ENCODE measurements around the gene JAML. TPM values are rescaled to one million over a fixed set of nuclear protein-coding genes. Genes with fewer than 3 reads are reported as not detected.

The JAML gene
- total RNA-seq, 1 donor from 2014 or later, result 17.2 TPM

DNA sequence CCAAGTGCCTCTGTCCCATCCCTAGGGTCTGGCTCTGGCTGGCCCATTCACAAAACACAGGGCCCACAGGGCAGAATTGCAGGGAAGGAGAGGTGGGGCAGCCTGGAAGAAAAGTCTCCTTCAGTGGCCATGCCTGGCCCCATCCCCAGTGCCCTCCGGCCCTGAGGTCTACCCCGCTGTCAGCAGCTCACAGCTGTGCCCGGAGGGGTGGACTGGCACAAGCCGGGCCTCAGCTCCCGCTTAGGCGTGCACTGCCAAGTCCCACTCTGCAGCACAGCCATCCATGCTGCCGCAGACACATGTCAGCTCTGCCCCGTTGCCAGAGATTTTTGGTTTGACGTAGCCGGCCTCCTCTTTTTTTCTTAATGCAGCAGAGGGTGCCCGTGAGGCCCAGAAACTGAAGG lies 44.5 kb downstream of the JAML start:
- no peaks in the 10 kb centered on the region for H3K36me3 ChIP-seq
- peak overlapping the region in 1 of 2 donors; percentile 6 for H3K4me3 ChIP-seq
- TF ChIP-seq POLR2AphosphoS5 (IDR thresholded peaks at IDR 0.05; ENCODE audit: insufficient read depth in 1 of 2, low read depth in 1 of 2), result no peak
- TF ChIP-seq, protein P1, sequence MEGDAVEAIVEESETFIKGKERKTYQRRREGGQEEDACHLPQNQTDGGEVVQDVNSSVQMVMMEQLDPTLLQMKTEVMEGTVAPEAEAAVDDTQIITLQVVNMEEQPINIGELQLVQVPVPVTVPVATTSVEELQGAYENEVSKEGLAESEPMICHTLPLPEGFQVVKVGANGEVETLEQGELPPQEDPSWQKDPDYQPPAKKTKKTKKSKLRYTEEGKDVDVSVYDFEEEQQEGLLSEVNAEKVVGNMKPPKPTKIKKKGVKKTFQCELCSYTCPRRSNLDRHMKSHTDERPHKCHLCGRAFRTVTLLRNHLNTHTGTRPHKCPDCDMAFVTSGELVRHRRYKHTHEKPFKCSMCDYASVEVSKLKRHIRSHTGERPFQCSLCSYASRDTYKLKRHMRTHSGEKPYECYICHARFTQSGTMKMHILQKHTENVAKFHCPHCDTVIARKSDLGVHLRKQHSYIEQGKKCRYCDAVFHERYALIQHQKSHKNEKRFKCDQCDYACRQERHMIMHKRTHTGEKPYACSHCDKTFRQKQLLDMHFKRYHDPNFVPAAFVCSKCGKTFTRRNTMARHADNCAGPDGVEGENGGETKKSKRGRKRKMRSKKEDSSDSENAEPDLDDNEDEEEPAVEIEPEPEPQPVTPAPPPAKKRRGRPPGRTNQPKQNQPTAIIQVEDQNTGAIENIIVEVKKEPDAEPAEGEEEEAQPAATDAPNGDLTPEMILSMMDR (IDR thresholded peaks at IDR 0.05), result no peak
- H3K9me3 ChIP-seq, result no peaks in the 10 kb centered on the region
- no peak overlapping the region for H3K27ac ChIP-seq
- H3K27me3 ChIP-seq, result no peaks in the 10 kb centered on the region
- peaks cover 23% of the 10 kb centered on the region for H3K4me1 ChIP-seq
- DNase-seq (ENCODE audit: extremely low spot score in 2 of 2), result no peak
- intact Hi-C loops (cut with DNase I), result no loop called here

DNA sequence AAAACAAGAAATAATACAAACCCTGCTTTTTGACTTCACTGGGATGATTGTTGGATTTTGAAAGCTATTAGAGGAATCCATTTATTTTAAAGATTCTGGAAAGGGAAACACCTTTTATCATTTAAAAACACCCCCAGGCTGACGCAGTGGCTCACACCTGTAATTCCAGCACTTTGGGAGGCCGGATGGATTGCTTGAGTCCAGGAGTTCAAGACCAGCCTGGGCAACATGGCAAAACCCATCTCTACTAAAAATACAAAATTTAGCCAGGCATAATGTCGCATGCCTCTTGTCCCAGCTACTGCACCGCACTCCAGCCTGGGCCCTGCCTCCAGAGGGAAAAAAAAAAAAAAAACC lies 48.1 kb downstream of the JAML start:
- H3K4me3 ChIP-seq, result peak overlapping the region in 1 of 2 donors; percentile 33
- TF ChIP-seq, protein P1 (IDR thresholded peaks at IDR 0.05), result no peak
- no peaks in the 10 kb centered on the region for H3K9me3 ChIP-seq
- intact Hi-C loops (cut with DNase I), result no loop called here
- DNase-seq (ENCODE audit: extremely low spot score in 2 of 2), result no peak
- no peaks in the 10 kb centered on the region for H3K27me3 ChIP-seq
- H3K27ac ChIP-seq, result no peak overlapping the region
- H3K4me1 ChIP-seq, result peaks cover 25% of the 10 kb centered on the region
- H3K36me3 ChIP-seq, result no peaks in the 10 kb centered on the region

DNA sequence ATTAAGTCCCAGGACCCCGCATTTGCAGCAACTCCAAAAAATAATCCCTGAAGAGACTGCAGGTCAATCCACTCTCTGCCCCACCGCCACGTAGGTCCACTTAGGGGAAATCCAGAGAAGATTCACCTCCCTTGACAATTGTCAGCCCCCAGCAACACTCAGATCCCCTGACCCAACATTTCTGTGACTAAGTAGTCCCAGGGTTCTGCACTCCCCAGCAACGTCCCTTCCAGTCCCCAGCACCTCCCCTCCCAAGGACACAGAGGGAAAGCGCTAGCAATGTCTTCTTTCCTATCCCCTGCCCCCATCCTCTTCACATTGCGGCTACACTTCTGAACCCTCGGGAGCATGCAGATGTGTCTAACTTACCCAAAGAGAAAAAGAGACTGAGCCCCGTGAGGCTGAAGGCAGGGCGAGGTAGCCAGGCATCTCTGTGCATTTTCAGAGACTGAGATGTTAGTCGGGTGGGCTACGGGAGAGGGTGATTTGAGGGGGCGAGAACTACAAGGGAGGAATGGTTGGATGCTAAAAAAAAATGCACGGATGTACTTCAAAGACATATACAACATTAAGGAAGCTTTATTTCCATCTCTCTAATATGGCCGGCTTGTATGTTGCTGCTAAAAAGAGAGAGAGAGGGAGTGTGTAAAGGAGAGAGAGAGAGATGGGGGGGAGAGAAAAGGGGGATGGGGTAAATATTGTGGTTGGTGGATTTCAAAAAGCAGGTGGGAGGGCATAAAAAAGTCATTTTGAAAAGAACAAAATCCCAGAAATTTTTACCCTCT lies 48.6 kb downstream of the JAML start, which contains the start of gene SCN2B:
Gene SCN2B, minus strand, starts transcription at position 647 of the 785 bp plus-strand sequence. Its CDS starts 208 bp downstream, at position 439.
- intact Hi-C loops (cut with DNase I), result no loop called here
- no peak for DNase-seq (ENCODE audit: extremely low spot score in 2 of 2)
- TF ChIP-seq POLR2AphosphoS5 (IDR thresholded peaks at IDR 0.05; ENCODE audit: insufficient read depth in 1 of 2, low read depth in 1 of 2) (no peak), POLR2A (IDR thresholded peaks at IDR 0.05) (no peak)
- TF ChIP-seq, protein P1 (IDR thresholded peaks at IDR 0.05), result no peak
- Histone ChIP-seq H3K27me3 (no peaks in the 10 kb centered on the region), H3K36me3 (no peaks in the 10 kb centered on the region), H3K4me3 (peak within 1 kb of the TSS; percentile 30 to 33), H3K4me1 (peaks cover 31% of the 10 kb centered on the region), H3K27ac (peak within 1 kb of the TSS; percentile 16), H3K9me3 (no peaks in the 10 kb centered on the region)

DNA sequence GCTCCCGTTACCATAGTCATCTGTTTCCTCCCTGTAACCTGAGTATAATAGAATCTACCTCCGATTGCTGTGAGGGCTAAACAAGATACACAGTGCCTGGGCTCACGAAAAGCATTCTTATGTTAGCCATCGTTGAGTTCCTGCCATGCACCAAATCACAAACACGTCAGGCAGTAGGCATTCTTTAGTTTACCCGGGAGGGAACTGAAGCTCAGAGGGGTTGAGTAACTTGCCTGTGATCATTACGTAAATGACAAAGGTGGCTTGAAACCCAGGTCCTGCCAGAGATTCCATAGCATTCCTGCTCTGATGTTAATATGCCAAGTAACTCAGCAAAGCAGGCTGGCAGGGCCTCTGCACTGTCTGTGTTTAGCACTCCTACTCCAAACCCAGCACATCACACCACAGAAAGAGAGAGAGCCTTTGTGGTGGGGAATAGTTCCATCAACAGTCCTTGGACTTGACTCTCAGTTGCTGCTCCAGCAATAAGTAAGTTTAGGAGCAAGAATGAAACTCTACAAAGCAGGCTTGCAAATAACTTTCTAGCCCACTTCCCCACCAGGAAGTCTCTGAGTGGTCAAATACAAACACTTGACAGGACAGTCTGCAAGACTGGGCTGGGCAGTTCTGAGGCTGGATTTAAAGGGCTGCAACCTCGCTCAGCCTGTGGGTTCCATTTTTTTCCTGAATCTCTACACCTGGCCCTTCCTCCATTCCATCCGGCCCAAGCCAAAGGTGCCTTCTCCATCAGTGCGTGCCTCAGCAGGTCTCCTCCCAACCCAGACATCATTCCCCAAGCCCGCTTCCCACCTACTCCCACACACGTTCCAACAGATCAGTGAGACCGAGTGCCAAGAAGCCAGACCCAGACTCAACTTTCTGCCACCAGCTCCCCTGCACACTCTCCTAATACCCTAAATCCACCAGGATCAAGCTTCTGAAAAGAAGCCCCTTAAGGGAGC lies 49.5 kb downstream of the JAML start:
- H3K27me3 ChIP-seq, result no peaks in the 10 kb centered on the region

More for the DNA sequence above, 49.5 kb downstream of the JAML start:
- Histone ChIP-seq H3K9me3 (no peaks in the 10 kb centered on the region), H3K4me3 (peak overlapping the region; percentile 30 to 33), H3K36me3 (no peaks in the 10 kb centered on the region), H3K27ac (no peak overlapping the region), H3K4me1 (peaks cover 26% of the 10 kb centered on the region)
- no peak for TF ChIP-seq POLR2A (IDR thresholded peaks at IDR 0.05)
- TF ChIP-seq, protein P1 (IDR thresholded peaks at IDR 0.05), result no peak
- no peak for TF ChIP-seq POLR2AphosphoS5 (IDR thresholded peaks at IDR 0.05; ENCODE audit: insufficient read depth in 1 of 2, low read depth in 1 of 2)
- intact Hi-C loops (cut with DNase I), result no loop called here
- no peak for DNase-seq (ENCODE audit: extremely low spot score in 2 of 2)

All from vagina (tissue), 2 donors.